HFFc6 (cell line): Measurements from ENCODE around the gene INPP5E. TPM values are rescaled to one million over a fixed set of nuclear protein-coding genes. Genes with fewer than 3 reads are reported as not detected.

Experiments
- DNase-seq: peaks from one replicate; pipeline ENCODE4 v3.0.0-alpha.2; 2018
- H3K27ac Mint-ChIP-seq: 2 replicates; pipeline ENCODE4 v1.8.0; 2020; ENCODE audit warnings: mild to moderate bottlenecking, mixed read lengths
- H3K27me3 Mint-ChIP-seq: 2 replicates; pipeline ENCODE4 v1.8.0; 2021; ENCODE audit warnings: mild to moderate bottlenecking, moderate library complexity, mixed read lengths; ENCODE audit not compliant: insufficient read depth
- H3K36me3 Mint-ChIP-seq: 2 replicates; pipeline ENCODE4 v1.8.0; 2021; ENCODE audit warnings: low read depth, mixed read lengths
- H3K4me1 Mint-ChIP-seq: 2 replicates; pipeline ENCODE4 v1.8.0; 2020; ENCODE audit warnings: low read depth, mixed read lengths
- H3K4me3 Mint-ChIP-seq: 2 replicates; pipeline ENCODE4 v1.8.0; 2020; ENCODE audit warnings: mild to moderate bottlenecking, moderate library complexity, mixed read lengths
- H3K9me3 Mint-ChIP-seq: 2 replicates; pipeline ENCODE4 v1.8.0; 2020; ENCODE audit warnings: mild to moderate bottlenecking, mixed read lengths
- total RNA-seq, 6 experiments: library from RNA; stranded (reverse); fragmentation: NEBNext Ultra II Directional; extraction: Animal tissue kit (Norgen Biotek cat#: 25700); gene quantifications; 2 replicates in 1 of 6; 3 replicates in 5 of 6; pipeline ENCODE4 v1.2.3, GENCODE V29; 2021
- TF ChIP-seq, protein P1 (sequence below): fragments of 200-600 bp; sonication (generic); IDR thresholded peaks from 2 replicates; pipeline ENCODE4 v1.5.0; 2021; ENCODE audit warnings: antibody characterized with exemption, mild to moderate bottlenecking

The INPP5E gene
- total RNA-seq, 6 experiments from 2014 or later: 11.5 to 14.0 (median 12.3) TPM

DNA sequence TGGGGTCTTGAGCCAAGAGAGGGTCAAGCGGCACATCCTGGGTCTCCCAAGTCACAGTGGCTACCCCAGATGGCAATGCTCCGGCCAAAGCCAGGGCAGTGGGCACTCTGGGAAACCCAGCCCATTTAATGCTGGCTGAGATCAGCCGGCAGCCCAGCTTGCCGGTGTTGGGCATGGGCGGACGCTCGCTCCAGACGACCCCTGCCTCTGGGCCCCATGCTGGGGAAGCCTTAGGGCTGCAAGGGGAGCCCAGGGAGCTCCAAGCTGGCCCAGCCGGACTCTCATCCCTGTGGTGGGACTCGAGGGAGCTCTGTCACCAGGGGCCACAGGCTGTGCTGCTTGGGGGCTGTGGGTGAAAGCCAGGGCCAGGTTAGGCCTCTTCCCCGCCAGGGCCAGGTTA, 60.2 kb downstream of the INPP5E start:
- no peak for DNase-seq
- H3K9me3 Mint-ChIP-seq: no peaks in the 10 kb centered on the region
- peaks cover 2% of the 10 kb centered on the region; the same call in 1 of the 2 replicates for H3K27me3 Mint-ChIP-seq
- no peak overlapping the region for H3K4me3 Mint-ChIP-seq
- H3K36me3 Mint-ChIP-seq: no peaks in the 10 kb centered on the region; the same call in 1 of the 2 replicates
- no peak overlapping the region for H3K27ac Mint-ChIP-seq
- H3K4me1 Mint-ChIP-seq: no peaks in the 10 kb centered on the region
- TF ChIP-seq, protein P1, sequence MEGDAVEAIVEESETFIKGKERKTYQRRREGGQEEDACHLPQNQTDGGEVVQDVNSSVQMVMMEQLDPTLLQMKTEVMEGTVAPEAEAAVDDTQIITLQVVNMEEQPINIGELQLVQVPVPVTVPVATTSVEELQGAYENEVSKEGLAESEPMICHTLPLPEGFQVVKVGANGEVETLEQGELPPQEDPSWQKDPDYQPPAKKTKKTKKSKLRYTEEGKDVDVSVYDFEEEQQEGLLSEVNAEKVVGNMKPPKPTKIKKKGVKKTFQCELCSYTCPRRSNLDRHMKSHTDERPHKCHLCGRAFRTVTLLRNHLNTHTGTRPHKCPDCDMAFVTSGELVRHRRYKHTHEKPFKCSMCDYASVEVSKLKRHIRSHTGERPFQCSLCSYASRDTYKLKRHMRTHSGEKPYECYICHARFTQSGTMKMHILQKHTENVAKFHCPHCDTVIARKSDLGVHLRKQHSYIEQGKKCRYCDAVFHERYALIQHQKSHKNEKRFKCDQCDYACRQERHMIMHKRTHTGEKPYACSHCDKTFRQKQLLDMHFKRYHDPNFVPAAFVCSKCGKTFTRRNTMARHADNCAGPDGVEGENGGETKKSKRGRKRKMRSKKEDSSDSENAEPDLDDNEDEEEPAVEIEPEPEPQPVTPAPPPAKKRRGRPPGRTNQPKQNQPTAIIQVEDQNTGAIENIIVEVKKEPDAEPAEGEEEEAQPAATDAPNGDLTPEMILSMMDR: no peak

- Mint-ChIP-seq H3K27me3 (peaks cover 2% of the 10 kb centered on the region; the same call in 1 of the 2 replicates), H3K9me3 (no peaks in the 10 kb centered on the region), H3K4me3 (no peak overlapping the region), H3K4me1 (no peaks in the 10 kb centered on the region), H3K36me3 (no peaks in the 10 kb centered on the region; the same call in 1 of the 2 replicates), H3K27ac (no peak overlapping the region)
- TF ChIP-seq, protein P1: no peak
- DNase-seq: no peak
Measured at GRCh38 chr9:136379003-136379287, 60.7 kb downstream of the INPP5E start.

Other genes with a start within 250 kb of the INPP5E start
- not detected for gene LHX3, start 234.7 kb downstream of the INPP5E start, total RNA-seq
- gene QSOX2, start 194.0 kb downstream of the INPP5E start, total RNA-seq: 10 to 100 TPM; 20.1 to 24.9 (median 21.9) TPM
- not detected for gene CCDC187, start 135.8 kb downstream of the INPP5E start, total RNA-seq
- 10 to 100 TPM; 50.9 to 60.2 (median 55.0) TPM for gene GPSM1, start 112.3 kb downstream of the INPP5E start, total RNA-seq
- 10 to 100 TPM; 28.5 to 33.3 (median 30.4) TPM for gene DNLZ, start 76.1 kb downstream of the INPP5E start, total RNA-seq
- 10 to 100 TPM in 2 of 6 experiments, 1 to 10 TPM in 4; 2.9 to 19.0 (median 3.2) TPM for gene CARD9, start 66.2 kb downstream of the INPP5E start, total RNA-seq
- 1 to 10 TPM; 6.2 to 9.4 (median 6.5) TPM for gene SNAPC4, start 39.7 kb downstream of the INPP5E start, total RNA-seq
- 10 to 100 TPM; 40.8 to 55.1 (median 43.7) TPM for gene ENTR1, start 29.2 kb downstream of the INPP5E start, total RNA-seq
- gene PMPCA, start 29.2 kb downstream of the INPP5E start, total RNA-seq: 10 to 100 TPM; 69.1 to 81.0 (median 75.9) TPM
- gene SEC16A, start 43.2 kb upstream of the INPP5E start, total RNA-seq: 10 to 100 TPM; 63.2 to 98.6 (median 75.5) TPM
- 10 to 100 TPM; 12.1 to 17.1 (median 14.7) TPM for gene NOTCH1, start 106.2 kb upstream of the INPP5E start, total RNA-seq
- gene EGFL7, start 223.1 kb upstream of the INPP5E start, total RNA-seq: 1 to 10 TPM; 3.5 to 6.3 (median 5.6) TPM
- 10 to 100 TPM; 48.7 to 58.4 (median 54.8) TPM for gene AGPAT2, start 247.6 kb upstream of the INPP5E start, total RNA-seq